ENCODE measurements around the gene SAFB. TPM values are rescaled to one million over a fixed set of nuclear protein-coding genes. Genes with fewer than 3 reads are reported as not detected.

The SAFB gene
- total RNA-seq, 1 donor from 2014 or later = 97.1 TPM

- Mint-ChIP-seq H3K9me3 (ENCODE audit: unreplicated experiment) (no peaks in the 10 kb centered on the region), H3K36me3 (ENCODE audit: unreplicated experiment) (peaks cover 16% of the 10 kb centered on the region), H3K27me3 (ENCODE audit: unreplicated experiment) (no peaks in the 10 kb centered on the region), H3K4me3 (ENCODE audit: unreplicated experiment) (no peak overlapping the region), H3K4me1 (ENCODE audit: unreplicated experiment) (peaks cover 17% of the 10 kb centered on the region), H3K27ac (ENCODE audit: unreplicated experiment) (no peak overlapping the region)
- TF ChIP-seq CTCF (IDR thresholded peaks at IDR 0.05) = no peak
- DNase-seq (ENCODE audit: extremely low spot score, unreplicated experiment) = no peak
Measured at GRCh38 chr19:5713228-5713627, 90.3 kb downstream of the SAFB start.

GRCh38 chr19:5714816-5715215 lies 91.9 kb downstream of the SAFB start:
- Mint-ChIP-seq H3K27ac (ENCODE audit: unreplicated experiment) (no peak overlapping the region), H3K4me3 (ENCODE audit: unreplicated experiment) (no peak overlapping the region), H3K4me1 (ENCODE audit: unreplicated experiment) (peaks cover 27% of the 10 kb centered on the region), H3K9me3 (ENCODE audit: unreplicated experiment) (no peaks in the 10 kb centered on the region), H3K27me3 (ENCODE audit: unreplicated experiment) (no peaks in the 10 kb centered on the region), H3K36me3 (ENCODE audit: unreplicated experiment) (peaks cover 16% of the 10 kb centered on the region)
- no peak for DNase-seq (ENCODE audit: extremely low spot score, unreplicated experiment)
- TF ChIP-seq CTCF (IDR thresholded peaks at IDR 0.05) = no peak

GRCh38 chr19:5717215-5717935 lies 94.5 kb downstream of the SAFB start:
- Mint-ChIP-seq H3K36me3 (ENCODE audit: unreplicated experiment) (peaks cover 13% of the 10 kb centered on the region), H3K27ac (ENCODE audit: unreplicated experiment) (peak overlapping the region; percentile 96), H3K27me3 (ENCODE audit: unreplicated experiment) (no peaks in the 10 kb centered on the region), H3K4me3 (ENCODE audit: unreplicated experiment) (peak overlapping the region; percentile 89), H3K9me3 (ENCODE audit: unreplicated experiment) (no peaks in the 10 kb centered on the region), H3K4me1 (ENCODE audit: unreplicated experiment) (peaks cover 31% of the 10 kb centered on the region)
- TF ChIP-seq CTCF (IDR thresholded peaks at IDR 0.05) = no peak
- DNase-seq (ENCODE audit: extremely low spot score, unreplicated experiment) = no peak

Other genes starting within 250 kb of the SAFB start
- not detected in 2 replicates for gene ZNRF4, start 167.7 kb upstream of the SAFB start, total RNA-seq
- 13.5 and 16.4 TPM in 2 replicates for gene TINCR, start 55.1 kb upstream of the SAFB start, total RNA-seq
- gene SAFB2, start 307 bp upstream of the SAFB start, total RNA-seq = 79.9 and 91.9 TPM in 2 replicates
- 59.1 and 60.7 TPM in 2 replicates for gene MICOS13, start 57.4 kb downstream of the SAFB start, total RNA-seq
- gene HSD11B1L, start 57.9 kb downstream of the SAFB start, total RNA-seq = 9.7 and 10.7 TPM in 2 replicates
- gene RPL36, start 67.2 kb downstream of the SAFB start, total RNA-seq = 716 and 728 TPM in 2 replicates
- gene LONP1, start 97.1 kb downstream of the SAFB start, total RNA-seq = 90.3 and 93.9 TPM in 2 replicates
- gene CATSPERD, start 97.6 kb downstream of the SAFB start, total RNA-seq = not detected in 2 replicates
- 2.0 and 3.1 TPM in 2 replicates for gene PRR22, start 161.7 kb downstream of the SAFB start, total RNA-seq
- gene DUS3L, start 168.1 kb downstream of the SAFB start, total RNA-seq = 29.0 and 30.9 TPM in 2 replicates
- gene NRTN, start 182.0 kb downstream of the SAFB start, total RNA-seq = 0.40 TPM in 1 of 2 replicates, not detected in the other
- not detected in 2 replicates for gene FUT6, start 216.6 kb downstream of the SAFB start, total RNA-seq
- not detected in 2 replicates for gene FUT3, start 228.4 kb downstream of the SAFB start, total RNA-seq
- gene FUT5, start 247.5 kb downstream of the SAFB start, total RNA-seq = not detected in 2 replicates

Data from osteocyte (in vitro differentiated cells).